Ovary (tissue), 9 donors: ENCODE data around the gene RSPH9. TPM values are rescaled to one million over a fixed set of nuclear protein-coding genes. Genes with fewer than 3 reads are reported as not detected.
A peak's percentile ranks its signal among the peaks of the same experiment; 100 is the strongest.

Source experiments
- DNase-seq, 5 donors: peaks; one replicate each; pipeline ENCODE4 v3.0.0-alpha.2; 2019 to 2020
- H3K27ac ChIP-seq, 2 donors: fragments of 200-600 bp; one replicate each; pipeline versions ENCODE4 v1.5.1 to v1.8.0; 2019 to 2022
- H3K27me3 ChIP-seq: fragments of 200-600 bp; one replicate; pipeline ENCODE4 v1.8.0; 2022
- H3K36me3 ChIP-seq: fragments of 200-600 bp; sonication (generic); one replicate; pipeline ENCODE4 v1.5.1; 2019
- H3K4me1 ChIP-seq: one replicate; pipeline ENCODE4 v1.8.1; 2013; ENCODE audit warnings: mild to moderate bottlenecking, moderate library complexity; ENCODE audit not compliant: insufficient read depth
- H3K4me3 ChIP-seq: fragments of 200-600 bp; sonication (generic); one replicate; pipeline ENCODE4 v1.5.1; 2017
- H3K9me3 ChIP-seq, 2 donors: fragments of 200-600 bp in 1 of 2; sonication (generic) in 1 of 2; one replicate each; pipeline versions ENCODE4 v1.5.1 to v1.8.1; 2013 to 2019; ENCODE audit warnings: mild to moderate bottlenecking in 1 of 2, moderate library complexity in 1 of 2
- CTCF ChIP-seq, 3 donors: fragments of 450-650 bp in 2 of 3; fragments of 200-600 bp in 1 of 3; IDR thresholded peaks; one replicate each; pipeline versions ENCODE4 v1.5.1 to v1.8.0; 2016 to 2022; ENCODE audit warnings: antibody characterized with exemption in 3 of 3, mild to moderate bottlenecking in 1 of 3
- EP300 ChIP-seq: sonication (generic); formaldehyde crosslinking; IDR thresholded peaks from one replicate; pipeline ENCODE4 v1.6.1; 2017; ENCODE audit warnings: antibody characterized with exemption
- POLR2A ChIP-seq: fragments of 450-650 bp; IDR thresholded peaks from one replicate; pipeline ENCODE4 v1.6.1; 2017; ENCODE audit warnings: antibody characterized with exemption, mild to moderate bottlenecking, moderate library complexity
- WGBS, 3 donors: extraction: QIAGEN DNeasy Blood & Tissue Kit in 1 of 3; methylation state at CpG; one replicate each; pipeline versions ENCODE4 v1.1.5 to v1.1.7; 2013 to 2017; 5-methylcytosine and 5-hydroxymethylcytosine counted together
- intact Hi-C, 4 donors: fragments of 100-400 bp; cut with DNase I; formaldehyde crosslinking; loops; one replicate each; pipeline versions ENCODE4 v1.11.0 to v1.15.1; 2022 to 2023
- polyA plus RNA-seq, 2 donors: library from polyadenylated mRNA; stranded (reverse); fragments of 200-250 nt in 1 of 2; fragments of 350-450 nt in 1 of 2; fragmentation: Illumina TruSeq in 1 of 2; extraction: RNeasy Lipid Tissue Mini Kit (QIAGEN cat#74804) in 1 of 2; gene quantifications; one replicate each; pipeline ENCODE4 v1.2.3, GENCODE V29; 2013 to 2014
- total RNA-seq, 7 donors: library from RNA; depleted of rRNA in 2 of 7; stranded (reverse); fragments of >200 nt in 2 of 7; fragmentation: NEBNext Ultra II Directional in 3 of 7; extraction: Animal tissue kit (Norgen Biotek cat#: 25700) in 3 of 7; gene quantifications; one replicate each; pipeline versions ENCODE4 v1.1.0 to v1.2.4, GENCODE V29; 2016 to 2023
- donor health status: DM: no; HTN: no; CAD: no; lungs with moderate emphysema.
- donor health status: DM: no; HTN: no; CAD: no.
- donor health status: Bipolar disorder and iron deficiency.
- donor health status: DM: yes; HTN: yes; CAD: no.
- donor health status: DM: no; HTN: no; CAD: no.
- donor health status: DM: yes; HTN: yes; CAD: no.

Gene RSPH9
- total and polyA plus RNA-seq, 9 donors = 0.20 to 4.7 (median 0.44) TPM; not detected in 1

DNA sequence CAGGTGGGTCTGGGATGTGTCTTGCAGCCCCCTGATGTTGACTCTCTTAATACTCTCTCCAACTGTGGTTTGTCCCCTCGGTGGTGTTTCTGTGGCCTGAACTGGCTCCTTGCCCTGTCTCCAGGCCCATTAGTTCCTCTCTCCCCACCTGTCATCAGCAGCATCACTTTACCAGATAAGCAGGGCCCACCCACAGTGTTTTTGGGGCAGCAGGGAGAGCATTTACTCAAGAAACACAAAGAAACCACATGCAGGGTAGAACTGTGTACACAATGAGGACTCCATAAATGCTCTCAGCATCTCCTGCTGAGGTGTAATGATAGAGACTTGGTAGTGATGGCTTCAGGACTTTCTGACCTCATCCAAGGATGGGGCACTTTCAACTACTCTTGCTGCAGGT, 62.9 kb downstream of the RSPH9 start:
- no peak for DNase-seq
- H3K4me1 ChIP-seq = peaks cover 13% of the 10 kb centered on the region
- intact Hi-C loops = no loop called here
- no peak overlapping the region for H3K27ac ChIP-seq
- no peaks in the 10 kb centered on the region for H3K27me3 ChIP-seq
- no peak for TF ChIP-seq POLR2A
- TF ChIP-seq CTCF (IDR thresholded peaks at IDR 0.05) = no peak
- TF ChIP-seq EP300 = no peak
- no peak overlapping the region for H3K4me3 ChIP-seq
- WGBS, 3 donors = 67 to 76% (median 72%) methylated on average over 1 of the region's 1 CpG
- no peaks in the 10 kb centered on the region for H3K9me3 ChIP-seq
- no peaks in the 10 kb centered on the region for H3K36me3 ChIP-seq

DNA sequence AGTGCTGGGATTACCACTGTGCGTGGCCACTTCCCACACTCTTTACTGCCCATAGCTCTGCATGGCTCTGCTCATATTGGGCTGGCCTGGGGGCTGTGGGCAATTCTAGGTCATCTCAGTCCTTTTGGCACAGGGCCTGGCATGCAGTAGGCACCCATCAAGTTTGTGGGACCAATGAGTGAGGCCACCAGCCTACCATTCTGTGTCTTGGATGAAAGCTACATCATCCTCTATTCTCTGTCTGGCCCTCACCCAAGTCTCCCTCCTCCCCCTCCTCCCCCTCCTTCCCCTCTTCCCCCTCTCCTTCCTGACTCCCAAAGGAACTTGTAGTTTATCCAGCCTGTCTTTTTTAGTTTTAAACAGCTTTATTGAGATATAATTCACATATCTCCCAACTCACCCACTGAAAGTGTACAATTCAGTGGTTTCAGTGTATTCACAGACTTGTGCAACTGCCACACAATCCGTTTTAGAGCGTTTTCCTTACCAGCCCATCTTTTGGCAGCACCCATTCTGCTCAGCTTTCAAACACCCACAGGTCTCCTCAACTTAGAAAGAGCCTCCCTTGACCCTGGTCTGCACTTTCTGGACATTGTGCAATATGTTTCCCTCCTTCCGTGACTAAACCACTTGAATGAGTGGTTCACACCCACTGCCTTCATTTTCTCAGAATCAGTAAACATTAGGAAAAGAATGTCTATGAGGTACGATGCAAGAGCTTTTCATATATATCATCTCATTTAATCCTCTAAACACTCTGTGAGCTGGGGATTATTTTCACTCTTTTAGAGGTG, 64.2 kb downstream of the RSPH9 start:
- no peak for TF ChIP-seq EP300
- no peak for TF ChIP-seq POLR2A
- TF ChIP-seq CTCF (IDR thresholded peaks at IDR 0.05) = no peak
- intact Hi-C loops = no loop called here
- H3K27me3 ChIP-seq = no peaks in the 10 kb centered on the region
- no peaks in the 10 kb centered on the region for H3K9me3 ChIP-seq
- DNase-seq = peak in 3 of 5 donors; percentile 51 to 75 (median 62)
- no peak overlapping the region for H3K4me3 ChIP-seq
- H3K4me1 ChIP-seq = peaks cover 15% of the 10 kb centered on the region
- no peaks in the 10 kb centered on the region for H3K36me3 ChIP-seq
- WGBS, 3 donors = 17 to 26% (median 26%) methylated on average over 5 of the region's 5 CpGs
- no peak overlapping the region for H3K27ac ChIP-seq

DNA sequence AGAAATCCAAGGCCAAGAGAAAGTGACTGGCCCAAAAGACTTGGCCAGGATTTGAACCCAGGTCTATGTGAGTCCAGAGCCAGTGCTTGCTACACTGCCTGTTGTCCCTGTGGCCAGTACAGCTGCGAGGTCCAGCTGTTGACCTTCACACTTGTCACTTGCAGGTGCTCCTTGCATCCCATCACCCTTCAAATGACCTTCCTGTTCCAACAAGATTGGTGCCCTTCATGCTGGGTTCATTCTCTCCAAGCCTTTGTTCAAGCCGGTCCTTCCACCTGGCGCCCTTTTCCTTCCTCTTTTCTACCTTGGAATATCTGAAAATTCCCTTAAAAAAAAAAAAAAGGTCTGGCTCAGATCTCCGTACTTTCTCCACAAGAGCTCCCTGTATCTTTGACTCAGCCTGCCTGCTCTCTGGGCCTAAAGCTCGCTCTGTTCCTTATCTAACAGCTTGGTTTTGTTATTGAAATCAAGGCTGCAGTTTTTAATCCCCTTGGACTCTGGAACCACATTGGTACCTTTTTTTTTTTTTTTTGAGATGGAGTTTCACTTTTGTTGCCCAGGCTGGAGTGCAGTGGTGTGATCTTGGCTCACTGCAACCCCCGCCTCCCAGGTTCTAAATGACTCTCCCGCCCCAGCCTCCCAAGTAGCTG, 64.9 kb downstream of the RSPH9 start:
- Histone ChIP-seq H3K4me1 (peaks cover 22% of the 10 kb centered on the region), H3K27me3 (no peaks in the 10 kb centered on the region), H3K9me3 (no peaks in the 10 kb centered on the region), H3K27ac (no peak overlapping the region), H3K4me3 (no peak overlapping the region), H3K36me3 (no peaks in the 10 kb centered on the region)
- WGBS, 3 donors = 51 to 59% (median 53%) methylated on average over 7 of the region's 7 CpGs
- DNase-seq = no peak
- TF ChIP-seq EP300 (no peak), POLR2A (no peak), CTCF (IDR thresholded peaks at IDR 0.05) (no peak)
- intact Hi-C loops = no loop called here

DNA sequence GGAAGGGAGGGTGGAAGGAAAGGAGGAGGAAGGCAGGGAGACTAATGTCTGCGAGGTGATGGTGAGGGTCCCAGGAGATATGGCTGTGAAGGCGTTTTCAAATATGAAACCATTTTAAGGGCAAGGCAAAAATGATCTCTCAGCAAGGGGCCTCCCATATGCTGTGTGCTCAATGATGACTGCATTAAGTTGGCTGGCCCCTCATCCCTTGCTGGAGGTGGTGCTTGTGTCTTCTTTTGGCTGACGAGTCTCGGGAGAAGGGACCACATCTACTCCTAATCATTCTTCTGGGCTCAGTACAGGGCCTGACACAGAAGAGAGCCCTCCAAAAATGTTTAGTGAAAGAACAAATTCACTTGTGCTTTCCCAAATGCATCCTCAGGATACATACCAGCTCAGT, 65.7 kb downstream of the RSPH9 start:
- Histone ChIP-seq H3K4me1 (peaks cover 25% of the 10 kb centered on the region), H3K9me3 (no peaks in the 10 kb centered on the region), H3K4me3 (no peak overlapping the region), H3K36me3 (no peaks in the 10 kb centered on the region), H3K27ac (no peak overlapping the region), H3K27me3 (no peaks in the 10 kb centered on the region)
- TF ChIP-seq POLR2A = no peak
- intact Hi-C loops = no loop called here
- 73 to 84% (median 80%) methylated on average over 4 of the region's 4 CpGs for WGBS, 3 donors
- no peak for DNase-seq

DNA sequence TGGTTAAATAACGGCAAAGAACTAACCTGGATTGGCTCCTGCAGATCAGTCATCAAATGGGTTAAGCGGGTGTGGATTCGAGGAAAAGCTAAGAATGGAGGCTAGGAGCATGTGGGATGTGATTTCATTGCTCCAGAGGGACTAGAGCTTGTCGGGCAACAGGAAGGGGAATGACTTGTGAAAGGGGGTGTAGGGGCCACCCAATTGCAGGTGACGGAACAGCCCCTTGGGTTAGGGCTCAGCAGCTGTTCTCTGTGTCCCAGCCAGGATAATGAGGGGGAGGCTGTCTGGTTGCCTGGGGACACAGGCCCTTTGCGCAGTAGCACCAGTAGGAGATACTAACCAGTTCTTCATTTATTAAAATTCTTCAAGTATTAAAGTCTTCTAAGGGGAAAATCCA, 67.7 kb downstream of the RSPH9 start:
- intact Hi-C loops = no loop called here
- 84 to 88% (median 86%) methylated on average over 6 of the region's 6 CpGs for WGBS, 3 donors

More for the DNA sequence above, 67.7 kb downstream of the RSPH9 start:
- H3K4me3 ChIP-seq = no peak overlapping the region
- peaks cover 28% of the 10 kb centered on the region for H3K4me1 ChIP-seq
- H3K27ac ChIP-seq = no peak overlapping the region
- DNase-seq = no peak
- no peaks in the 10 kb centered on the region for H3K36me3 ChIP-seq
- no peaks in the 10 kb centered on the region for H3K27me3 ChIP-seq
- no peak for TF ChIP-seq EP300
- no peak for TF ChIP-seq POLR2A
- TF ChIP-seq CTCF (IDR thresholded peaks at IDR 0.05) = no peak
- no peaks in the 10 kb centered on the region for H3K9me3 ChIP-seq
